GM12878 (cell line): ENCODE results near the gene MED1. TPM values are rescaled to one million over a fixed set of nuclear protein-coding genes. Genes with fewer than 3 reads are reported as not detected.
A peak's percentile ranks its signal among the peaks of the same experiment; 100 is the strongest.

Experiments used
- ASH2L ChIP-seq: fragments of 300-600, 200-600 bp; sonication (generic); IDR thresholded peaks from 2 replicates; pipeline ENCODE4 v1.6.1; 2017; ENCODE audit warnings: low read depth, mild to moderate bottlenecking, borderline replicate concordance
- BRCA1 ChIP-seq: IDR thresholded peaks from 2 replicates; pipeline ENCODE4 v1.6.1; 2011; ENCODE audit warnings: low read depth, low read length, improper control_type of control experiment
- CHD2 ChIP-seq: IDR thresholded peaks from 2 replicates; pipeline ENCODE4 v1.6.1; 2011; ENCODE audit warnings: low read depth, low read length, improper control_type of control experiment, borderline replicate concordance
- E2F8 ChIP-seq: fragments of 450-650 bp; IDR thresholded peaks from 2 replicates; pipeline ENCODE4 v1.6.1; 2018; ENCODE audit warnings: mild to moderate bottlenecking, low read depth, moderate library complexity; ENCODE audit not compliant: partially characterized antibody
- ETV6 ChIP-seq, 2 experiments: fragments of 450-650 bp in 1 of 2; IDR thresholded peaks in 1 of 2; conservative IDR thresholded peaks in 1 of 2; 2 replicates each; pipeline ENCODE4 v1.6.1; 2014; ENCODE audit warnings: antibody characterized with exemption in 1 of 2, borderline replicate concordance in 1 of 2, low read depth in 1 of 2, mild to moderate bottlenecking in 1 of 2, moderate library complexity in 1 of 2
- JUNB ChIP-seq: IDR thresholded peaks from 2 replicates; pipeline ENCODE4 v1.6.1; 2016; ENCODE audit warnings: antibody characterized with exemption, mild to moderate bottlenecking
- MEF2B ChIP-seq: fragments of 450-650 bp; IDR thresholded peaks from 2 replicates; pipeline ENCODE4 v1.6.1; 2018; ENCODE audit warnings: mild to moderate bottlenecking, moderate library complexity; ENCODE audit not compliant: partially characterized antibody, poor library complexity, severe bottlenecking
- MTA2 ChIP-seq: fragments of 450-650 bp; IDR thresholded peaks from 2 replicates; pipeline ENCODE4 v1.6.1; 2016; ENCODE audit warnings: low read depth, mild to moderate bottlenecking, moderate library complexity
- MTA3 ChIP-seq: IDR thresholded peaks from 2 replicates; pipeline ENCODE4 v1.6.1; 2012; ENCODE audit warnings: low read length, inconsistent platforms, borderline replicate concordance
- NRF1 ChIP-seq: conservative IDR thresholded peaks from 2 replicates; pipeline ENCODE4 v1.6.1; 2011; ENCODE audit warnings: mild to moderate bottlenecking, low read depth, low read length, improper control_type of control experiment
- PAX5 ChIP-seq: IDR thresholded peaks from 2 replicates; pipeline ENCODE4 v1.6.1; 2011; ENCODE audit warnings: low read depth, low read length, borderline replicate concordance
- PAX8 ChIP-seq: fragments of 450-650 bp; IDR thresholded peaks from 2 replicates; pipeline ENCODE4 v1.6.1; 2017; ENCODE audit warnings: mild to moderate bottlenecking, moderate library complexity
- PKNOX1 ChIP-seq: fragments of 450-650 bp; IDR thresholded peaks from 2 replicates; pipeline ENCODE4 v1.6.1; 2016; ENCODE audit warnings: mild to moderate bottlenecking
- POLR2AphosphoS5 ChIP-seq: IDR thresholded peaks from 2 replicates; pipeline ENCODE4 v1.6.1; 2011; ENCODE audit warnings: mild to moderate bottlenecking, low read length, inconsistent platforms
- RUNX3 ChIP-seq: IDR thresholded peaks from 2 replicates; pipeline ENCODE4 v1.6.1; 2012; ENCODE audit warnings: low read length, inconsistent platforms
- SPI1 ChIP-seq: IDR thresholded peaks from 2 replicates; pipeline ENCODE4 v1.6.1; 2011; ENCODE audit warnings: low read depth, mild to moderate bottlenecking, low read length, moderate library complexity, borderline replicate concordance; ENCODE audit not compliant: insufficient read depth
- TCF12 ChIP-seq: IDR thresholded peaks from 2 replicates; pipeline ENCODE4 v1.6.1; 2011; ENCODE audit warnings: low read depth, mild to moderate bottlenecking, low read length
- TCF3 ChIP-seq: IDR thresholded peaks from 2 replicates; pipeline ENCODE4 v1.6.1; 2012; ENCODE audit warnings: low read depth, mild to moderate bottlenecking, low read length, borderline replicate concordance; ENCODE audit not compliant: insufficient read depth
- USF1 ChIP-seq: IDR thresholded peaks from 2 replicates; pipeline ENCODE4 v1.6.1; 2011; ENCODE audit warnings: borderline replicate concordance, low read depth, mild to moderate bottlenecking, moderate library complexity, mixed read lengths, low read length; ENCODE audit not compliant: insufficient read depth; ENCODE audit errors: extremely low read length
- ZNF207 ChIP-seq: fragments of 450-650 bp; IDR thresholded peaks from 2 replicates; pipeline ENCODE4 v1.6.1; 2014; ENCODE audit warnings: antibody characterized with exemption, mild to moderate bottlenecking, borderline replicate concordance
- ZNF24 ChIP-seq: fragments of 450-650 bp; IDR thresholded peaks from 2 replicates; pipeline ENCODE4 v1.6.1; 2017; ENCODE audit warnings: antibody characterized with exemption, mild to moderate bottlenecking
- ZNF592 ChIP-seq: fragments of 450-650 bp; IDR thresholded peaks from 2 replicates; pipeline ENCODE4 v1.6.1; 2017; ENCODE audit warnings: mild to moderate bottlenecking, moderate library complexity
- ZNF622 ChIP-seq: fragments of 450-650 bp; IDR thresholded peaks from 2 replicates; pipeline ENCODE4 v1.6.1; 2017; ENCODE audit warnings: mild to moderate bottlenecking, inconsistent platforms
- polyA plus RNA-seq, 11 experiments: library from polyadenylated mRNA; depleted of rRNA in 4 of 11; unstranded in 6 of 11; stranded (reverse) in 5 of 11; fragments of >200 nt; fragmentation: Nextera tagmentation in 4 of 11; fragmentation: Illumina TruSeq in 1 of 11; extraction: Ambion mirVana in 4 of 11; extraction: Trizol in 1 of 11; gene quantifications; 1 replicate in 1 of 11; 2 replicates in 10 of 11; pipeline versions ENCODE4 v1.2.1 to v1.2.3, GENCODE V29; 2011 to 2016; ENCODE audit warnings: inconsistent platforms in 2 of 11, missing spikeins in 2 of 11, low read depth in 1 of 11
- total RNA-seq, 4 experiments: library from RNA; depleted of rRNA in 3 of 4; stranded (reverse); fragments of >200 nt in 3 of 4; fragmentation: Illumina TruSeq in 1 of 4; extraction: Trizol in 1 of 4; gene quantifications; 2 replicates each; pipeline versions ENCODE4 v1.2.1 to v1.2.3, GENCODE V29; 2013 to 2021

MED1 gene
- total and polyA plus RNA-seq, 10 of the 15 experiments (the other 5 are each of a cell fraction or from before 2014, with no cell fraction given): 8.7 to 50.1 (median 30.1) TPM

GRCh38 chr17:39376434-39376833 is 74.6 kb downstream of the MED1 start (continued):
- TF ChIP-seq MTA3 (no peak), CHD2 (no peak), ZNF622 (no peak), JUNB (0 out of 2 replicates have a peak, but pooled peaks have one; percentile 7), PKNOX1 (no peak), ZNF207 (no peak), TCF12 (no peak), PAX8 (no peak), TCF3 (no peak), BRCA1 (no peak), MTA2 (no peak), POLR2AphosphoS5 (no peak), USF1 (no peak), PAX5 (no peak), ZNF592 (no peak), ASH2L (no peak), NRF1 (no peak), E2F8 (no peak), SPI1 (0 out of 2 replicates have a peak, but pooled peaks have one; percentile 17), MEF2B (no peak), RUNX3 (peak; percentile 50; the same call in 1 of the 2 replicates), ZNF24 (no peak), ETV6 (conservative IDR thresholded peaks at IDR 0.05 in 1 of 2, IDR thresholded peaks at IDR 0.05 in 1 of 2; ENCODE audit: borderline replicate concordance in 1 of 2, low read depth in 1 of 2) (no peak)
